Measurements from ENCODE around the gene SPOUT1.

DNA sequence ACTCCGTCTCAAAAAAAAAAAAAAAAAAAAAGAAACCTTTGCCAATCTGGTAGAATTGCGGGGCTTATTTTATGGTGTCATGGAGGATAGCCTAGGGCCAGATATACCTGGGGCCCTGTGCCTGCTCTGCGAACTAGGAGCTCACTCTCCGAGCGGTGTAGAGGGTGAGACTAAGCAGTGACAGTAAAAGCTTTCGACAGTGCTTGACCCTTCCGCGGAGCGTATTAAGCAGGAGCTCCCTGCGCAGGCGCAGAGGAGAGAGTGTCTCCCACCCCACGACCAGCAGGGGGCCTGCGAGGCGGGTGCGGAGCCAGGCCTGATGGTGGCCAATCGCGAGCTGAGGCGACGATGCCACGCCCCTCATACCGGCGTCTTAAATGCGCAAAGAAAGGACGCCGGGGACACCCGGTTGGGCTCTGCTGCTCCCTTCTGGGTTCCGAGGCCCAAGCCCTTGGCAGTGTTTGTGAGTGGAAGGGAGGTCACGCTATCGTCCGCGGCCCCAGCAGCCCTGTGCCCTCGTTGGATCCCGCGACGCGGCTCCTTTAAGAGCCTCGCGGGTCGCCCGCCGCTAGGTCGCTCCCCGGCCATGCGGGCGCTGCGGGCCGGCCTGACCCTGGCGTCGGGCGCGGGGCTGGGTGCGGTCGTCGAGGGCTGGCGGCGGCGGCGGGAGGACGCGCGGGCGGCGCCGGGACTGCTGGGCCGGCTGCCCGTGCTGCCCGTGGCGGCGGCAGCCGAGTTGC, 11.3 kb downstream of the SPOUT1 start, which contains the start of gene ENDOG:
- TF ChIP-seq, protein P1, sequence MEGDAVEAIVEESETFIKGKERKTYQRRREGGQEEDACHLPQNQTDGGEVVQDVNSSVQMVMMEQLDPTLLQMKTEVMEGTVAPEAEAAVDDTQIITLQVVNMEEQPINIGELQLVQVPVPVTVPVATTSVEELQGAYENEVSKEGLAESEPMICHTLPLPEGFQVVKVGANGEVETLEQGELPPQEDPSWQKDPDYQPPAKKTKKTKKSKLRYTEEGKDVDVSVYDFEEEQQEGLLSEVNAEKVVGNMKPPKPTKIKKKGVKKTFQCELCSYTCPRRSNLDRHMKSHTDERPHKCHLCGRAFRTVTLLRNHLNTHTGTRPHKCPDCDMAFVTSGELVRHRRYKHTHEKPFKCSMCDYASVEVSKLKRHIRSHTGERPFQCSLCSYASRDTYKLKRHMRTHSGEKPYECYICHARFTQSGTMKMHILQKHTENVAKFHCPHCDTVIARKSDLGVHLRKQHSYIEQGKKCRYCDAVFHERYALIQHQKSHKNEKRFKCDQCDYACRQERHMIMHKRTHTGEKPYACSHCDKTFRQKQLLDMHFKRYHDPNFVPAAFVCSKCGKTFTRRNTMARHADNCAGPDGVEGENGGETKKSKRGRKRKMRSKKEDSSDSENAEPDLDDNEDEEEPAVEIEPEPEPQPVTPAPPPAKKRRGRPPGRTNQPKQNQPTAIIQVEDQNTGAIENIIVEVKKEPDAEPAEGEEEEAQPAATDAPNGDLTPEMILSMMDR (IDR thresholded peaks at IDR 0.05), result peak; percentile 93 to 99 (median 99)
- TF ChIP-seq POLR2AphosphoS5 (IDR thresholded peaks at IDR 0.05) (peak in 1 of 2 donors; percentile 87), POLR2A (IDR thresholded peaks at IDR 0.05) (peak in 3 of 4 donors; percentile 58 to 91 (median 88)), EP300 (IDR thresholded peaks at IDR 0.05) (no peak)

All from upper lobe of left lung (tissue), 4 donors.